B cell (primary cell): ENCODE results near the gene FAM3B. TPM values are rescaled to one million over a fixed set of nuclear protein-coding genes. Genes with fewer than 3 reads are reported as not detected.

ENCODE experiments used
- ATAC-seq: fragments of 200-7000 bp; cut with Tn5 transposase; one replicate; pipeline ENCODE4 v1.10.0; 2021; ENCODE audit warnings: low read depth, mild to moderate bottlenecking, moderate number of reproducible peaks, moderate library complexity
- CTCF ChIA-PET: fragments of 350-600 bp; sonication (Branson Sonifier 250); formaldehyde crosslinking; loops from one replicate; lab custom pipeline; 2021; ENCODE audit warnings: antibody characterized with exemption, inconsistent platforms; lab: Charles Lee
- POLR2A ChIA-PET: fragments of 350-600 bp; sonication (Branson Sonifier 250); formaldehyde crosslinking; loops from one replicate; lab custom pipeline; 2021; ENCODE audit warnings: antibody characterized with exemption; lab: Charles Lee
- DNase-seq: peaks from one replicate; pipeline ENCODE4 v3.0.0; 2013
- H2AFZ ChIP-seq: 2 replicates; pipeline ENCODE4 v1.6.1; 2012; ENCODE audit warnings: mild to moderate bottlenecking, low read depth, low read length; ENCODE audit not compliant: insufficient read depth, poor library complexity, severe bottlenecking
- H3K27ac ChIP-seq, 2 donors: 1 replicate in 1 of 2; 2 replicates in 1 of 2; pipeline ENCODE4 v1.5.1; 2012 to 2013; ENCODE audit warnings: low read length in 2 of 2, mild to moderate bottlenecking in 2 of 2, moderate library complexity in 1 of 2
- H3K27me3 ChIP-seq, 4 experiments: fragments of 200-600 bp in 1 of 4; sonication (generic) in 1 of 4; replicated peaks in 1 of 4; 1 replicate in 2 of 4; 2 replicates in 2 of 4; pipeline versions ENCODE4 v1.6.1 to v1.7.0; 2013 to 2016; ENCODE audit warnings: low read length in 3 of 4, mild to moderate bottlenecking in 2 of 4, mixed read lengths in 1 of 4, moderate library complexity in 1 of 4; ENCODE audit not compliant: insufficient read depth in 4 of 4, control insufficient read depth in 3 of 4; ENCODE audit errors: control extremely low read depth in 1 of 4
- H3K36me3 ChIP-seq, 2 experiments: replicated peaks in 1 of 2; 1 replicate in 1 of 2; 2 replicates in 1 of 2; pipeline versions ENCODE4 v1.6.1 to v1.7.1; 2013; ENCODE audit warnings: low read length in 1 of 2; ENCODE audit not compliant: insufficient read depth in 2 of 2, control insufficient read depth in 1 of 2; ENCODE audit errors: control extremely low read depth in 1 of 2, extremely low read depth in 1 of 2
- H3K4me1 ChIP-seq, 2 donors: fragments of 200-600 bp in 1 of 2; sonication (generic) in 1 of 2; 1 replicate in 1 of 2; 2 replicates in 1 of 2; pipeline versions ENCODE4 v1.5.1 to v1.6.1; 2013 to 2017; ENCODE audit warnings: low read length in 2 of 2; ENCODE audit not compliant: control insufficient read depth in 2 of 2, insufficient read depth in 2 of 2
- H3K4me2 ChIP-seq: replicated peaks from 2 replicates; pipeline ENCODE3; 2012; ENCODE audit warnings: mild to moderate bottlenecking, low read depth, low read length; ENCODE audit not compliant: poor library complexity, severe bottlenecking
- H3K4me3 ChIP-seq, 5 experiments: fragments of 200-600 bp in 1 of 5; sonication (generic) in 1 of 5; 1 replicate in 3 of 5; 2 replicates in 2 of 5; pipeline versions ENCODE4 v1.5.1 to v1.7.0; 2011 to 2016; ENCODE audit warnings: low read length in 4 of 5, mild to moderate bottlenecking in 4 of 5, low read depth in 2 of 5, control low read depth in 1 of 5, moderate library complexity in 1 of 5; ENCODE audit not compliant: insufficient read depth in 1 of 5; ENCODE audit errors: control extremely low read depth in 1 of 5, extremely low read depth in 1 of 5
- H3K79me2 ChIP-seq: fragments of 200-600 bp; sonication (generic); one replicate; pipeline ENCODE4 v1.6.0; 2016; ENCODE audit warnings: low read length; ENCODE audit not compliant: control insufficient read depth, insufficient read depth
- H3K9ac ChIP-seq: fragments of 200-600 bp; sonication (generic); 2 replicates; pipeline ENCODE4 v1.6.1; 2017; ENCODE audit warnings: mild to moderate bottlenecking, low read length, moderate library complexity
- H3K9me3 ChIP-seq, 3 donors: one replicate each; pipeline versions ENCODE4 v1.6.1 to v1.7.1; 2013; ENCODE audit warnings: low read length in 2 of 3; ENCODE audit not compliant: control insufficient read depth in 2 of 3, insufficient read depth in 1 of 3; ENCODE audit errors: control extremely low read depth in 1 of 3
- H4K20me1 ChIP-seq: 2 replicates; pipeline ENCODE4 v1.6.0; 2012; ENCODE audit warnings: mild to moderate bottlenecking, low read length; ENCODE audit not compliant: insufficient read depth, control insufficient read depth, poor library complexity, severe bottlenecking
- H3K27ac Mint-ChIP-seq: one replicate; pipeline ENCODE4 v1.8.0; 2021; ENCODE audit warnings: mixed read lengths
- H3K27me3 Mint-ChIP-seq: one replicate; pipeline ENCODE4 v1.8.0; 2021; ENCODE audit warnings: mixed read lengths
- H3K4me1 Mint-ChIP-seq: one replicate; pipeline ENCODE4 v1.8.0; 2021; ENCODE audit warnings: mixed read lengths
- H3K4me3 Mint-ChIP-seq: one replicate; pipeline ENCODE4 v1.8.0; 2021; ENCODE audit warnings: mixed read lengths
- H3K9me3 Mint-ChIP-seq: one replicate; pipeline ENCODE4 v1.8.0; 2022; ENCODE audit warnings: mixed read lengths; ENCODE audit not compliant: insufficient read depth
- CTCF ChIP-seq: fragments of 200-600 bp; IDR thresholded peaks from one replicate; pipeline ENCODE4 v1.8.0; 2022; ENCODE audit warnings: antibody characterized with exemption, mild to moderate bottlenecking
- EZH2 ChIP-seq: IDR thresholded peaks from 2 replicates; pipeline ENCODE4 v1.6.1; 2012; ENCODE audit warnings: borderline replicate concordance, low read depth, mild to moderate bottlenecking, moderate library complexity, low read length; ENCODE audit not compliant: insufficient read depth, poor library complexity, severe bottlenecking
- WGBS: methylation state at CpG from one replicate; pipeline ENCODE4 v1.1.5; 2013; ENCODE audit warnings: missing lambda C conversion rate; ENCODE audit not compliant: insufficient coverage; 5-methylcytosine and 5-hydroxymethylcytosine counted together
- intact Hi-C: fragments of 100-400 bp; cut with micrococcal nuclease; formaldehyde crosslinking; loops from one replicate; pipeline ENCODE4 v1.10.0; 2022
- polyA plus RNA-seq: library from polyadenylated mRNA; depleted of rRNA; stranded (reverse); fragments of >200 nt; gene quantifications from 2 replicates; pipeline ENCODE4 v1.2.3, GENCODE V29; 2012
- total RNA-seq, 2 donors: library from RNA; stranded (reverse); fragments of 120-200 nt in 1 of 2; gene quantifications; 1 replicate in 1 of 2; 2 replicates in 1 of 2; pipeline versions ENCODE4 v1.2.3 to v1.2.4, GENCODE V29; 2013 to 2022

The FAM3B gene
- total and polyA plus RNA-seq, 2 donors (not counting 1 experiment from before 2014, with no cell fraction given) = 0.09 TPM; not detected in 1

- no peaks in the 10 kb centered on the region for H3K9me3 Mint-ChIP-seq
Measured at GRCh38 chr21:41405321-41405720, 88.7 kb downstream of the FAM3B start.

GRCh38 chr21:41406340-41406739, 89.7 kb downstream of the FAM3B start:
- H3K27me3 Mint-ChIP-seq = no peaks in the 10 kb centered on the region
- H3K4me3 Mint-ChIP-seq = no peak overlapping the region
- TF ChIP-seq EZH2 = no peak
- TF ChIP-seq CTCF = no peak
- H3K79me2 ChIP-seq = no peaks in the 10 kb centered on the region
- H3K4me1 ChIP-seq = peaks cover 0 to 2% of the 10 kb centered on the region in 2 donors
- H3K27me3 ChIP-seq = no peaks in the 10 kb centered on the region
- H3K9ac ChIP-seq = no peak overlapping the region
- H3K9me3 Mint-ChIP-seq = no peaks in the 10 kb centered on the region
- WGBS = 86% methylated on average over 1 of the region's 6 CpGs
- no peak overlapping the region for H3K4me3 ChIP-seq
- ChIA-PET CTCF (no interaction called here), POLR2A (no interaction called here)
- no peak for DNase-seq
- H3K4me2 ChIP-seq = no peak overlapping the region
- no peak overlapping the region for H3K27ac ChIP-seq
- no peaks in the 10 kb centered on the region for H4K20me1 ChIP-seq
- peaks cover 2% of the 10 kb centered on the region for H3K4me1 Mint-ChIP-seq
- ATAC-seq = no peak
- no peak overlapping the region for H3K27ac Mint-ChIP-seq
- intact Hi-C loops = no loop called here
- H3K36me3 ChIP-seq = peaks cover 7 to 75% of the 10 kb centered on the region in 2 experiments
- no peak overlapping the region for H2AFZ ChIP-seq
- H3K9me3 ChIP-seq = peaks cover 0 to 9% (median 0%) of the 10 kb centered on the region in 3 donors

More at GRCh38 chr21:41405321-41405720, 88.7 kb downstream of the FAM3B start:
- no peaks in the 10 kb centered on the region for H3K4me1 Mint-ChIP-seq
- Histone ChIP-seq H3K9ac (no peak overlapping the region), H3K4me1 (no peaks in the 10 kb centered on the region), H3K27ac (no peak overlapping the region), H3K4me3 (no peak overlapping the region), H2AFZ (no peak overlapping the region), H3K9me3 (no peaks in the 10 kb centered on the region), H3K4me2 (no peak overlapping the region), H4K20me1 (no peaks in the 10 kb centered on the region), H3K36me3 (peaks cover 9 to 77% of the 10 kb centered on the region in 2 experiments), H3K79me2 (no peaks in the 10 kb centered on the region), H3K27me3 (no peaks in the 10 kb centered on the region)
- WGBS = 100% methylated on average over 1 of the region's 4 CpGs
- no peak overlapping the region for H3K27ac Mint-ChIP-seq
- no peak for ATAC-seq
- intact Hi-C loops = no loop called here
- no peak for DNase-seq
- ChIA-PET POLR2A (no interaction called here), CTCF (interaction anchor here (1.4 kb wide), 1 partner anchor 122 kb away, joined by 6 read pairs; no protein-coding TSS in a partner anchor)
- H3K27me3 Mint-ChIP-seq = no peaks in the 10 kb centered on the region
- TF ChIP-seq EZH2 (no peak), CTCF (no peak)
- H3K4me3 Mint-ChIP-seq = no peak overlapping the region

Other genes starting within 250 kb of the FAM3B start
- gene BACE2, start 148.6 kb upstream of the FAM3B start, total RNA-seq = 14.3 and 18.4 TPM in 2 replicates
- 28.8 and 40.8 TPM in 2 replicates for gene BACE2, start 148.6 kb upstream of the FAM3B start, polyA plus RNA-seq
- 64.3 and 72.8 TPM in 2 replicates for gene MX2, start 45.2 kb downstream of the FAM3B start, total RNA-seq
- 39.8 and 51.2 TPM in 2 replicates for gene MX2, start 45.2 kb downstream of the FAM3B start, polyA plus RNA-seq
- gene MX1, start 109.4 kb downstream of the FAM3B start, total RNA-seq = 61.8 and 62.9 TPM in 2 replicates
- gene MX1, start 109.4 kb downstream of the FAM3B start, polyA plus RNA-seq = 56.3 and 57.6 TPM in 2 replicates
- gene TMPRSS2, start 191.4 kb downstream of the FAM3B start, total RNA-seq = not detected in 2 replicates
- not detected in 2 replicates for gene TMPRSS2, start 191.4 kb downstream of the FAM3B start, polyA plus RNA-seq